Forelimb muscle (tissue), 1 donor: Measurements from ENCODE around the gene ARF3. TPM values are rescaled to one million over a fixed set of nuclear protein-coding genes. Genes with fewer than 3 reads are reported as not detected.

Source experiments
- DNase-seq: peaks from one replicate; pipeline ENCODE4 v3.0.0-alpha.2; 2013; ENCODE audit warnings: low read depth
- polyA plus RNA-seq: library from polyadenylated mRNA; unstranded; fragments of 120-200 nt; gene quantifications from one replicate; pipeline ENCODE4 v1.2.1, GENCODE V29; 2013; ENCODE audit not compliant: insufficient read length

ARF3 gene
- polyA plus RNA-seq, 1 donor, result 42.5 TPM

- DNase-seq, result no peak
Measured at GRCh38 chr12:48966177-48966895, 9.0 kb upstream of the ARF3 start.

- no peak for DNase-seq
Measured at GRCh38 chr12:48965298-48965838, 8.1 kb upstream of the ARF3 start.

- no peak for DNase-seq
Measured at GRCh38 chr12:48961801-48962200, 4.5 kb upstream of the ARF3 start.

- no peak for DNase-seq
Measured at GRCh38 chr12:48961331-48961730, 4.0 kb upstream of the ARF3 start.

- DNase-seq, result no peak
Measured at GRCh38 chr12:48960834-48961233, 3.5 kb upstream of the ARF3 start.

- DNase-seq, result no peak
Measured at GRCh38 chr12:48958049-48958388, 732 bp upstream of the ARF3 start.

GRCh38 chr12:48956279-48957140 lies 777 bp downstream of the ARF3 start:
- DNase-seq, result peak; percentile 93

- DNase-seq, result no peak
Measured at GRCh38 chr12:48954841-48955501, 2.3 kb downstream of the ARF3 start.

GRCh38 chr12:48954061-48954460 lies 3.2 kb downstream of the ARF3 start:
- no peak for DNase-seq

- no peak for DNase-seq
Measured at GRCh38 chr12:48952691-48953090, 4.6 kb downstream of the ARF3 start.

GRCh38 chr12:48947727-48948126 lies 9.6 kb downstream of the ARF3 start:
- no peak for DNase-seq

GRCh38 chr12:48946943-48947342 lies 10.3 kb downstream of the ARF3 start:
- no peak for DNase-seq

GRCh38 chr12:48946205-48946604 lies 11.1 kb downstream of the ARF3 start:
- DNase-seq, result no peak

GRCh38 chr12:48943221-48943620 lies 14.1 kb downstream of the ARF3 start:
- DNase-seq, result no peak

- no peak for DNase-seq
Measured at GRCh38 chr12:48940181-48940580, 17.1 kb downstream of the ARF3 start.

GRCh38 chr12:48938805-48939204 lies 18.5 kb downstream of the ARF3 start:
- DNase-seq, result no peak

- no peak for DNase-seq
Measured at GRCh38 chr12:48937170-48937569, 20.1 kb downstream of the ARF3 start.

- peak; percentile 29 for DNase-seq
Measured at GRCh38 chr12:48936379-48936979, 20.8 kb downstream of the ARF3 start.

- DNase-seq, result no peak
Measured at GRCh38 chr12:48934312-48934706, 23.0 kb downstream of the ARF3 start.

- no peak for DNase-seq
Measured at GRCh38 chr12:48933664-48934311, 23.5 kb downstream of the ARF3 start.

- DNase-seq, result no peak
Measured at GRCh38 chr12:48932878-48933277, 24.4 kb downstream of the ARF3 start.
